Nucleus accumbens (tissue), 56 donors: ENCODE measurements around the gene SCN4A.
"Not testable (repeated sequence)": the region's sequence is repeated elsewhere in the genome, so short reads cannot be mapped to it uniquely, and the experiment has no call there.

Source experiments
- DNase-seq, 56 donors: peaks; one replicate each; lab custom pipeline; 2025; lab: John Stamatoyannopoulos, UW

SCN4A gene

GRCh38 chr17:63894821-63895220, 77.9 kb downstream of the SCN4A start:
- DNase-seq, result not testable (repeated sequence)

- not testable (repeated sequence) for DNase-seq
Observed at GRCh38 chr17:63894021-63894420, 78.7 kb downstream of the SCN4A start.

- not testable (repeated sequence) for DNase-seq
Observed at GRCh38 chr17:63892316-63893037, 80.2 kb downstream of the SCN4A start.

- peak in 15 of 56 donors; percentile 3 to 25 (median 11) for DNase-seq
Observed at GRCh38 chr17:63889026-63889848, 83.5 kb downstream of the SCN4A start.
